Vagina (tissue), 2 donors: ENCODE results near the gene TMEM167B. TPM values are rescaled to one million over a fixed set of nuclear protein-coding genes. Genes with fewer than 3 reads are reported as not detected.
"Not testable (repeated sequence)": the region's sequence is repeated elsewhere in the genome, so short reads cannot be mapped to it uniquely, and the experiment has no call there.

Experiments
- DNase-seq, 2 donors: peaks; one replicate each; pipeline ENCODE4 v3.0.0-alpha.2; 2017; ENCODE audit errors: extremely low spot score in 2 of 2
- H3K27ac ChIP-seq: fragments of 200-600 bp; sonication (generic); one replicate; pipeline ENCODE4 v1.5.1; 2019
- H3K27me3 ChIP-seq: fragments of 200-600 bp; sonication (generic); one replicate; pipeline ENCODE4 v1.5.1; 2019
- H3K36me3 ChIP-seq, 2 donors: fragments of 200-600 bp; sonication (generic); one replicate each; pipeline ENCODE4 v1.5.1; 2017 to 2019
- H3K4me1 ChIP-seq: fragments of 200-600 bp; sonication (generic); one replicate; pipeline ENCODE4 v1.5.1; 2019
- H3K4me3 ChIP-seq, 2 donors: fragments of 200-600 bp; sonication (generic); 1 replicate in 1 of 2; 2 replicates in 1 of 2; pipeline ENCODE4 v1.5.1; 2016 to 2019
- H3K9me3 ChIP-seq: fragments of 200-600 bp; sonication (generic); one replicate; pipeline ENCODE4 v1.5.1; 2019
- POLR2A ChIP-seq, 2 donors: fragments of 450-650 bp; IDR thresholded peaks; one replicate each; pipeline ENCODE4 v1.6.1; 2017; ENCODE audit warnings: antibody characterized with exemption in 2 of 2, mild to moderate bottlenecking in 2 of 2, moderate library complexity in 2 of 2
- POLR2AphosphoS5 ChIP-seq, 2 donors: sonication (generic); formaldehyde crosslinking; IDR thresholded peaks; one replicate each; pipeline ENCODE4 v1.9.0; 2017; ENCODE audit warnings: antibody characterized with exemption in 2 of 2, mild to moderate bottlenecking in 2 of 2, low read depth in 1 of 2; ENCODE audit not compliant: insufficient read depth in 1 of 2
- intact Hi-C: fragments of 100-400 bp; cut with DNase I; formaldehyde crosslinking; loops from one replicate; pipeline ENCODE4 v1.15.1; 2023
- small RNA-seq: library from RNA; depleted of rRNA; stranded (forward); fragments of <200 nt; gene quantifications from one replicate; pipeline ENCODE3, GENCODE V24; 2016
- total RNA-seq: library from RNA; depleted of rRNA; stranded (reverse); fragments of >200 nt; gene quantifications from one replicate; pipeline ENCODE4 v1.2.3, GENCODE V29; 2016
- TF ChIP-seq, protein P1 (sequence below), 3 experiments: fragments of 450-650 bp in 2 of 3; fragments of 200-600 bp in 1 of 3; sonication (generic) in 1 of 3; IDR thresholded peaks; one replicate each; pipeline ENCODE4 v1.5.1; 2017 to 2019; ENCODE audit warnings: antibody characterized with exemption in 3 of 3, mild to moderate bottlenecking in 2 of 3, moderate library complexity in 2 of 3

Gene TMEM167B
- total RNA-seq, 1 donor from 2014 or later = 17.2 TPM

DNA sequence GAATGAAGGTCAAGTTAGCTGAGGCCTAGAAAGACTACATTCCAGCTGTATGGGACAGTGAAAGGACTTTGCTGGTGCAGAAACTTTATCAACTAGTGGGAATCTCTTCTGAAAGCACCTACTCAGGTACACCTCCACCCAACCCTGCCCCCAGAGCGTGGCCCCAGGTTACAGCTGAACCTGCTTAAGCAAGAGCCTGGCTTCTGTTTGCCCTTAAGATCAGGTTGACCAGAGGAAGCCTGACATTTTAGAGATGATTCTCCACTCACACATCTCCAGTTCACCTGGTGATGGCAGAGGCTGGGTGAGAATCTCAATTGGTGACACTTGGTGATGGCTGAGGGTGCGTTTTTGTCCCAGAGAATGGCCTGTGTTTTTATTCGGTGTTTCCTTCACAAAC lies 47.4 kb downstream of the TMEM167B start:
- intact Hi-C loops = no loop called here
- Histone ChIP-seq H3K9me3 (no peaks in the 10 kb centered on the region), H3K4me1 (no peaks in the 10 kb centered on the region), H3K4me3 (no peak overlapping the region), H3K27ac (no peak overlapping the region), H3K27me3 (no peaks in the 10 kb centered on the region), H3K36me3 (no peaks in the 10 kb centered on the region)
- no peak for DNase-seq
- TF ChIP-seq POLR2AphosphoS5 (IDR thresholded peaks at IDR 0.05; ENCODE audit: insufficient read depth in 1 of 2, low read depth in 1 of 2) (no peak), POLR2A (IDR thresholded peaks at IDR 0.05) (no peak)
- TF ChIP-seq, protein P1, sequence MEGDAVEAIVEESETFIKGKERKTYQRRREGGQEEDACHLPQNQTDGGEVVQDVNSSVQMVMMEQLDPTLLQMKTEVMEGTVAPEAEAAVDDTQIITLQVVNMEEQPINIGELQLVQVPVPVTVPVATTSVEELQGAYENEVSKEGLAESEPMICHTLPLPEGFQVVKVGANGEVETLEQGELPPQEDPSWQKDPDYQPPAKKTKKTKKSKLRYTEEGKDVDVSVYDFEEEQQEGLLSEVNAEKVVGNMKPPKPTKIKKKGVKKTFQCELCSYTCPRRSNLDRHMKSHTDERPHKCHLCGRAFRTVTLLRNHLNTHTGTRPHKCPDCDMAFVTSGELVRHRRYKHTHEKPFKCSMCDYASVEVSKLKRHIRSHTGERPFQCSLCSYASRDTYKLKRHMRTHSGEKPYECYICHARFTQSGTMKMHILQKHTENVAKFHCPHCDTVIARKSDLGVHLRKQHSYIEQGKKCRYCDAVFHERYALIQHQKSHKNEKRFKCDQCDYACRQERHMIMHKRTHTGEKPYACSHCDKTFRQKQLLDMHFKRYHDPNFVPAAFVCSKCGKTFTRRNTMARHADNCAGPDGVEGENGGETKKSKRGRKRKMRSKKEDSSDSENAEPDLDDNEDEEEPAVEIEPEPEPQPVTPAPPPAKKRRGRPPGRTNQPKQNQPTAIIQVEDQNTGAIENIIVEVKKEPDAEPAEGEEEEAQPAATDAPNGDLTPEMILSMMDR (IDR thresholded peaks at IDR 0.05) = no peak

DNA sequence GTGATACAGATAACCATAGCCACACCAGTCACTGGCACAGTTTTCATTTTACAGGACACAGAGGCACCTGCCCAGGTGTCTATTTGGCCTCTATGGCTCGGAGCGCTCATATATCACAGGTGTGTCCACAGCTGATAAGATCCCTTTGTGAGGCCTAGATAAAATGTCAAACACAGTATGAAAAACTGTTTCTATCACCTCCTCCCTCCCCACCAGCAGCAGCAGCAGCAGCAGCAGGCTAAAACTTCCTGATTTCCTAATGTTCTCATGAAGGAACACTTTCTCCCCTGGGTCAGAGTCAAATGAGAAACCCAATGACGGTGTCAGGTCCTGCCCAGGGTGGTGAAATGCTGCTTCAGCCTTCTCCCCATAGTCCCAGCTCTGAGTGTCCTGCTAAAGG lies 47.8 kb downstream of the TMEM167B start:
- no peaks in the 10 kb centered on the region for H3K36me3 ChIP-seq
- no peak overlapping the region for H3K27ac ChIP-seq
- H3K9me3 ChIP-seq = no peaks in the 10 kb centered on the region
- H3K27me3 ChIP-seq = no peaks in the 10 kb centered on the region
- TF ChIP-seq, protein P1 (IDR thresholded peaks at IDR 0.05) = no peak
- TF ChIP-seq POLR2A (IDR thresholded peaks at IDR 0.05) (no peak), POLR2AphosphoS5 (IDR thresholded peaks at IDR 0.05; ENCODE audit: insufficient read depth in 1 of 2, low read depth in 1 of 2) (no peak)
- no peak for DNase-seq
- intact Hi-C loops = no loop called here
- H3K4me3 ChIP-seq = no peak overlapping the region
- H3K4me1 ChIP-seq = no peaks in the 10 kb centered on the region

DNA sequence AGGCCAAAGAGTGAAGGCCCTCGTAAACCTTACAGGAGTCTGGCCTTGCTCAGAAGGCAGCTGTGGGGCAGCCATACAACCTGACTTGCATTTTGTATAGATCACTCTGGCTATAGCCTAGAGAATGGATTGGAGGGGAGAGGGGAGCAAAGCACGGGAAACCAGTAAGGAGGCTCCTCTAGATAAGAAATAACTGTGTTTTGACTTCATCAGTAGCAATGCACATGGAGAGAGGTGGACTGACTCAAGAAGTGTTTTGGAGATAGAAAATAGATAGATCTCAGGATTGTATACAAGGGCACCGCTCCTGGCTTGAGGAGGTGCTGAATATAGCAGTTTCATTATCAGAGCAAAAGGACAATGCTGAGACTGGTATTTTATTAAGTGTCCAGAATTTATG lies 49.8 kb downstream of the TMEM167B start:
- Histone ChIP-seq H3K9me3 (no peaks in the 10 kb centered on the region), H3K4me3 (no peak overlapping the region), H3K4me1 (no peaks in the 10 kb centered on the region), H3K27me3 (no peaks in the 10 kb centered on the region), H3K36me3 (no peaks in the 10 kb centered on the region), H3K27ac (no peak overlapping the region)
- TF ChIP-seq POLR2AphosphoS5 (IDR thresholded peaks at IDR 0.05; ENCODE audit: insufficient read depth in 1 of 2, low read depth in 1 of 2) = no peak
- TF ChIP-seq POLR2A (IDR thresholded peaks at IDR 0.05) = no peak
- TF ChIP-seq, protein P1 (IDR thresholded peaks at IDR 0.05) = no peak
- intact Hi-C loops = no loop called here
- DNase-seq = no peak

DNA sequence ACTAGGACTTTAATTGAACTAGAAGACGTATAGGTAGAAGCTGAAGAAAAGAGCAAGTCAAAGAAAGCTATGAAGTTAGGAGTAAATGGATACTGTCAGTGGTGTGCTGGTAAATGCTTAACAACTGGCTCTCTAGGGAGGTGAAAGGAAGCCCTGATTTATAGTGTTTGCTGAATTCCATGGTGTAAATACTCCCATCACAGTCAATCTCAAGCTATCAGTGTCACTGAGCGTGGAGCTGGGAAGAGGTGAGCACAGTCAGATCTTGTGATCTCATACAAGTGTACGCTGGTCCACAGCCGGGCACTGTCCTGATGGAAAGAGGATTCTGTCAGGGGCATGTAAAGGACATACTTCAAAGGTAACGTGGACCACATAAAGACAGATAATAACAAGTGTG lies 51.7 kb downstream of the TMEM167B start:
- Histone ChIP-seq H3K4me1 (no peaks in the 10 kb centered on the region), H3K36me3 (no peaks in the 10 kb centered on the region), H3K4me3 (no peak overlapping the region), H3K27me3 (no peaks in the 10 kb centered on the region), H3K27ac (no peak overlapping the region), H3K9me3 (no peaks in the 10 kb centered on the region)
- no peak for DNase-seq
- intact Hi-C loops = no loop called here
- TF ChIP-seq POLR2A (IDR thresholded peaks at IDR 0.05) (no peak), POLR2AphosphoS5 (IDR thresholded peaks at IDR 0.05; ENCODE audit: insufficient read depth in 1 of 2, low read depth in 1 of 2) (no peak)
- TF ChIP-seq, protein P1 (IDR thresholded peaks at IDR 0.05) = no peak

DNA sequence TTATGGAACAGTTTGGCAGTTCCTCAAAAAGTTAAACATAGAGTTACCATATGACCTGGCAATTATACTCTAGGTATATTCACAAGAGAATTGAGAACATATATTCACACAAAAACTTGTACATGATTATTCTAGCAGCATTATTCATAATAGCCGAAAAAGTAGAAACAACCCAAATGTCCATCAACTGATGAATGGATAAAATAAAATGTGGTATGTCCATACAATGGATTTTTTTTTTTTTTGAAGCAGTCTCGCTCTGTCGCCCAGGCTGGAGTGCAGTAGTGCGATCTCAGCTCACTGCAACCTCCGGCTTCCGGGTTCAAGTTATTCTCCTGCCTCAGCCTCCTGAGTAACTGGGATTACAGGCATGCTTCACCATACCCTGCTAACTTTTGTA lies 52.2 kb downstream of the TMEM167B start:
- H3K4me3 ChIP-seq, H3K27me3 ChIP-seq, H3K4me1 ChIP-seq, intact Hi-C loops, H3K27ac ChIP-seq, H3K9me3 ChIP-seq, H3K36me3 ChIP-seq, DNase-seq: not testable (repeated sequence)

Small RNA genes within 50 kb of the gene (small RNA-seq; reads per million reads assigned to genes)
- gene AL356488.2 = not detected

Other genes starting within 250 kb of the TMEM167B start
- gene AKNAD1, start 233.7 kb upstream of the TMEM167B start, total RNA-seq = 3.9 TPM
- 45.4 TPM for gene GPSM2, start 213.8 kb upstream of the TMEM167B start, total RNA-seq
- gene CLCC1, start 127.3 kb upstream of the TMEM167B start, total RNA-seq = 28.0 TPM
- gene WDR47, start 48.7 kb upstream of the TMEM167B start, total RNA-seq = 14.7 TPM
- gene TAF13, start 14.8 kb upstream of the TMEM167B start, total RNA-seq = 28.7 TPM
- 0.25 TPM for gene ELAPOR1, start 23.4 kb downstream of the TMEM167B start, total RNA-seq
- 135 TPM for gene SARS1, start 123.2 kb downstream of the TMEM167B start, total RNA-seq
- 38.5 TPM for gene CELSR2, start 158.8 kb downstream of the TMEM167B start, total RNA-seq
- gene PSRC1, start 192.4 kb downstream of the TMEM167B start, total RNA-seq = 5.4 TPM
- gene MYBPHL, start 216.2 kb downstream of the TMEM167B start, total RNA-seq = not detected